Natural killer cell (primary cell): ENCODE data around the gene FHL1. TPM values are rescaled to one million over a fixed set of nuclear protein-coding genes. Genes with fewer than 3 reads are reported as not detected.

Source experiments
- ATAC-seq, 3 donors: fragments of 150-1000 bp in 2 of 3; fragments of 200-7000 bp in 1 of 3; cut with Tn5 transposase; 1 replicate in 1 of 3; 2 replicates in 2 of 3; pipeline ENCODE4 v1.10.0; 2021; ENCODE audit warnings: mild to moderate bottlenecking in 2 of 3, moderate library complexity in 2 of 3
- DNase-seq, 2 donors: peaks; one replicate each; pipeline versions ENCODE4 v3.0.0 to v3.0.0-alpha.2; 2013 to 2021; ENCODE audit warnings: mixed read lengths in 1 of 2
- H3K27ac ChIP-seq: one replicate; pipeline ENCODE4 v1.5.1; 2013; ENCODE audit warnings: mild to moderate bottlenecking, low read length
- H3K27me3 ChIP-seq: one replicate; pipeline ENCODE4 v1.6.1; 2013; ENCODE audit warnings: low read length; ENCODE audit not compliant: control insufficient read depth, insufficient read depth
- H3K36me3 ChIP-seq: one replicate; pipeline ENCODE4 v1.6.1; 2013; ENCODE audit warnings: low read length; ENCODE audit not compliant: control insufficient read depth, insufficient read depth
- H3K4me1 ChIP-seq: one replicate; pipeline ENCODE4 v1.6.1; 2013; ENCODE audit warnings: low read length; ENCODE audit not compliant: control insufficient read depth, insufficient read depth
- H3K4me3 ChIP-seq: one replicate; pipeline ENCODE4 v1.5.1; 2013; ENCODE audit warnings: low read length
- H3K9me3 ChIP-seq: one replicate; pipeline ENCODE4 v1.6.1; 2013; ENCODE audit warnings: low read length; ENCODE audit not compliant: control insufficient read depth, insufficient read depth
- H3K27ac Mint-ChIP-seq, 2 donors: one replicate each; pipeline ENCODE4 v1.8.0; 2022; ENCODE audit warnings: mild to moderate bottlenecking in 2 of 2, mixed read lengths in 2 of 2, moderate library complexity in 1 of 2
- H3K27me3 Mint-ChIP-seq, 2 donors: one replicate each; pipeline ENCODE4 v1.8.0; 2022; ENCODE audit warnings: low read depth in 2 of 2, mixed read lengths in 2 of 2
- H3K36me3 Mint-ChIP-seq: one replicate; pipeline ENCODE4 v1.8.0; 2022; ENCODE audit warnings: mixed read lengths
- H3K4me1 Mint-ChIP-seq, 2 donors: one replicate each; pipeline ENCODE4 v1.8.0; 2022; ENCODE audit warnings: mixed read lengths in 2 of 2
- H3K4me3 Mint-ChIP-seq: one replicate; pipeline ENCODE4 v1.8.0; 2022; ENCODE audit warnings: mild to moderate bottlenecking, moderate library complexity, mixed read lengths
- H3K9me3 Mint-ChIP-seq, 2 donors: one replicate each; pipeline ENCODE4 v1.8.0; 2022; ENCODE audit warnings: mixed read lengths in 2 of 2
- CTCF ChIP-seq: fragments of 200-600 bp; IDR thresholded peaks from one replicate; pipeline ENCODE4 v1.8.0; 2022; ENCODE audit warnings: antibody characterized with exemption
- WGBS: methylation state at CpG from one replicate; pipeline ENCODE4 v1.1.7; 2013; ENCODE audit warnings: missing lambda C conversion rate; ENCODE audit not compliant: insufficient coverage; 5-methylcytosine and 5-hydroxymethylcytosine counted together
- intact Hi-C: fragments of 100-400 bp; cut with micrococcal nuclease; formaldehyde crosslinking; loops from one replicate; pipeline ENCODE4 v1.14.2; 2022
- total RNA-seq, 4 donors: library from RNA; stranded (reverse); fragments of 120-200 nt in 1 of 4; gene quantifications; one replicate each; pipeline versions ENCODE4 v1.2.3 to v1.2.4, GENCODE V29; 2013 to 2022

FHL1 gene
- total RNA-seq, 3 donors from 2014 or later (not counting 1 experiment from before 2014, with no cell fraction given), result 3.2 to 5.7 (median 3.7) TPM

GRCh38 chrX:136154998-136155397 lies 7.7 kb downstream of the FHL1 start:
- H3K4me3 Mint-ChIP-seq, result no peak overlapping the region

GRCh38 chrX:136156560-136157117 lies 9.3 kb downstream of the FHL1 start:
- intact Hi-C loops, result no loop called here
- WGBS, result 74% methylated on average over 3 of the region's 5 CpGs
- Histone ChIP-seq H3K27me3 (no peaks in the 10 kb centered on the region), H3K27ac (no peak overlapping the region), H3K4me1 (no peaks in the 10 kb centered on the region), H3K9me3 (no peaks in the 10 kb centered on the region), H3K36me3 (no peaks in the 10 kb centered on the region), H3K4me3 (no peak overlapping the region)
- no peak for TF ChIP-seq CTCF
- Mint-ChIP-seq H3K36me3 (no peaks in the 10 kb centered on the region), H3K27ac (no peak overlapping the region), H3K27me3 (peaks cover 0 to 3% of the 10 kb centered on the region in 2 donors), H3K4me3 (no peak overlapping the region), H3K4me1 (no peaks in the 10 kb centered on the region), H3K9me3 (no peaks in the 10 kb centered on the region)
- DNase-seq (no peak), ATAC-seq (no peak)

More at GRCh38 chrX:136154998-136155397, 7.7 kb downstream of the FHL1 start:
- no peaks in the 10 kb centered on the region for H3K9me3 ChIP-seq
- Mint-ChIP-seq H3K9me3 (no peaks in the 10 kb centered on the region), H3K4me1 (no peaks in the 10 kb centered on the region), H3K36me3 (no peaks in the 10 kb centered on the region), H3K27ac (no peak overlapping the region), H3K27me3 (peaks cover 0 to 3% of the 10 kb centered on the region in 2 donors)
- no peak overlapping the region for H3K27ac ChIP-seq
- no peaks in the 10 kb centered on the region for H3K36me3 ChIP-seq
- DNase-seq, result no peak
- no peak for ATAC-seq
- no peaks in the 10 kb centered on the region for H3K27me3 ChIP-seq
- intact Hi-C loops, result no loop called here
- 64% methylated on average over 3 of the region's 5 CpGs for WGBS
- no peak for TF ChIP-seq CTCF
- no peaks in the 10 kb centered on the region for H3K4me1 ChIP-seq
- no peak overlapping the region for H3K4me3 ChIP-seq

GRCh38 chrX:136157187-136157586 lies 9.9 kb downstream of the FHL1 start:
- no peak for TF ChIP-seq CTCF
- 20% methylated on average over 1 of the region's 3 CpGs for WGBS
- H3K27me3 ChIP-seq, result no peaks in the 10 kb centered on the region
- no peaks in the 10 kb centered on the region for H3K4me1 ChIP-seq
- H3K4me3 ChIP-seq, result no peak overlapping the region
- no peak overlapping the region for H3K27ac ChIP-seq
- Mint-ChIP-seq H3K27me3 (peaks cover 0 to 3% of the 10 kb centered on the region in 2 donors), H3K9me3 (no peaks in the 10 kb centered on the region), H3K4me1 (no peaks in the 10 kb centered on the region), H3K4me3 (no peak overlapping the region), H3K36me3 (no peaks in the 10 kb centered on the region), H3K27ac (no peak overlapping the region)
- H3K36me3 ChIP-seq, result no peaks in the 10 kb centered on the region
- intact Hi-C loops, result no loop called here
- H3K9me3 ChIP-seq, result no peaks in the 10 kb centered on the region
- DNase-seq (no peak), ATAC-seq (no peak)

- Histone ChIP-seq H3K4me3 (no peak overlapping the region), H3K36me3 (no peaks in the 10 kb centered on the region), H3K27me3 (no peaks in the 10 kb centered on the region), H3K4me1 (no peaks in the 10 kb centered on the region), H3K9me3 (no peaks in the 10 kb centered on the region), H3K27ac (no peak overlapping the region)
- DNase-seq, result no peak
- Mint-ChIP-seq H3K27ac (no peak overlapping the region), H3K36me3 (no peaks in the 10 kb centered on the region), H3K4me1 (no peaks in the 10 kb centered on the region), H3K9me3 (no peaks in the 10 kb centered on the region), H3K4me3 (no peak overlapping the region), H3K27me3 (peaks cover 0 to 3% of the 10 kb centered on the region in 2 donors)
- ATAC-seq, result no peak
- intact Hi-C loops, result no loop called here
- WGBS, result no CpG with 5 or more reads among the region's 4 CpGs
- no peak for TF ChIP-seq CTCF
These were observed 11.4 kb downstream of the FHL1 start for GRCh38 chrX:136158685-136159084.
